ENCODE data around the gene LTA4H. TPM values are rescaled to one million over a fixed set of nuclear protein-coding genes. Genes with fewer than 3 reads are reported as not detected.
A peak's percentile ranks its signal among the peaks of the same experiment; 100 is the strongest.

LTA4H gene
- total RNA-seq, 1 donor from 2014 or later, result 567 TPM

DNA sequence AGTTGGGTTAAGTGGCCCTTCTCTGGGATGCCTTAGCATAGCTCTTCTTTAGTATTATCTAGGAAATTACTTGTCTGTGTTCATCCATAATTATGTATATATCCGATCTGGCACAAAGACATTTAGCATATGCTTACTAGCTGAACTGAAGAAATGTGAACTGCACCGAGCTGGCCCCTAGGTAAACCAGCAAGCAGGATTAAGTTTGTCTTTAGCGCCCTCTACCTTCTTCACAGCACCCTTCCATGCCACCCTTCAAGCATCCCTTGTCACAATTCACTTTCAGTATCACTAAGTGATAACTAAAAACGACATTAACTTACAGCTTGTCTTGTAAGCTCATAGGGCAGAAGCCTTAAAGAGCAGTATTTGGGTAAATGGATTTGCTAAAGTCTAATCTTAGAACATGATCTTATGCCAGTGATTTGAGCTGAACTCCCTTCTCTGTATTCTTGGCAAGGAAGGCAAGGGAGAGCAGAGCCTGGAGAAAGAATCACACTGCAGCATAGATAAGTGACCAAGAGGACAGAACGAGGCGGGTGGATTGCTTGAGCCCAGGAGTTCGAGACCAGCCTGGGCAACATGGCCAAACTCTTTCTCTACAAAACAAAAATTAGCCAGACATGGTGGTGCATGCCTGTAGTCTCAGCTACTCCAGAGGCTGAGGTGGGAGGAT lies 36.6 kb downstream of the LTA4H start:
- H3K4me1 ChIP-seq, result peaks cover 27% of the 10 kb centered on the region
- no peaks in the 10 kb centered on the region for H3K27me3 ChIP-seq (ENCODE audit: low read depth)
- H3K4me3 ChIP-seq, result no peak overlapping the region
- no peaks in the 10 kb centered on the region for H3K9me3 ChIP-seq
- DNase-seq (no peak), ATAC-seq (peak; percentile 83 to 85)
- peaks cover 45% of the 10 kb centered on the region for H3K36me3 ChIP-seq
- TF ChIP-seq CTCF (IDR thresholded peaks at IDR 0.05), result peak; percentile 64
- intact Hi-C loops (cut with DNase I), result no loop called here
- H3K27ac ChIP-seq, result peak overlapping the region; percentile 27

- Histone ChIP-seq H3K4me3 (no peak overlapping the region), H3K27ac (peak overlapping the region; percentile 27), H3K4me1 (peaks cover 27% of the 10 kb centered on the region), H3K27me3 (ENCODE audit: low read depth) (no peaks in the 10 kb centered on the region), H3K36me3 (peaks cover 38% of the 10 kb centered on the region), H3K9me3 (no peaks in the 10 kb centered on the region)
- ATAC-seq (peak; percentile 4 to 53), DNase-seq (no peak)
- intact Hi-C loops (cut with DNase I), result no loop called here
- no peak for TF ChIP-seq CTCF (IDR thresholded peaks at IDR 0.05)
Measured at GRCh38 chr12:95997911-95998510, 37.4 kb downstream of the LTA4H start.

GRCh38 chr12:95997276-95997675 lies 38.1 kb downstream of the LTA4H start:
- no peaks in the 10 kb centered on the region for H3K27me3 ChIP-seq (ENCODE audit: low read depth)
- ATAC-seq, result no peak
- peak overlapping the region; percentile 10 for H3K27ac ChIP-seq
- TF ChIP-seq CTCF (IDR thresholded peaks at IDR 0.05), result no peak
- no peaks in the 10 kb centered on the region for H3K9me3 ChIP-seq
- H3K4me1 ChIP-seq, result peaks cover 27% of the 10 kb centered on the region
- intact Hi-C loops (cut with DNase I), result no loop called here
- no peak for DNase-seq
- peaks cover 30% of the 10 kb centered on the region for H3K36me3 ChIP-seq
- H3K4me3 ChIP-seq, result no peak overlapping the region

DNA sequence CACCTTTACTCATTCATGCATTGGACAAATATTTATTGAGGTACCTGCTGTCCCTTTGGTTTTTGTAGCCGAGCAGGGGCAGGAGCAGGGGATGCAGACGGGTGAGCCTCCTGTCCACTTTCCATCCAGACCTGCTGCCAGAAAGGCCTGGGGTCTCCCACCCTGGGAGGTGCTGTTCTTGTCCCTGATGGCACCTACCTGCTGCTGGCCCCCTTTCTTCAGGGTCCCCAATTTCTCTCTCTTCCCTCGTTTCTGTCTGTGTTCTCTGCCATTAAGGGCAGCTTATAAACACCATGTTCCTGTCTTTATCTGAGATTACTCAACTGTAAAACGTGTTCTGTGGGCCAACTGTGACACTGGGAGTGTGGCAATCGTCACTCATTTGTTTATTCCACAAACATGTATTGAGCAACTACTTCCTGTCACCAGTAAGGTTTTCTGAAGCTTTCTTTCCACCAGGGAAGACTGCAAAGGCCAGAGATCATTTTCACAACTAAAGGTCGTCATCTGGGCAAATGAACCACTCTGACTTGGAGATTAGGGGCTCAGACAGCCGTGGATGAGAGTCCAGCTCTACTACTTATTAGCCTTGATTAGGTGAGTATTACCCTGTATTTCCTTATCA lies 39.2 kb downstream of the LTA4H start, which contains the start of gene HAL:
Gene HAL (minus strand): TSS at position 311 of the 625 bp plus-strand sequence. CDS start 434 bp downstream, outside the sequence.
- Histone ChIP-seq H3K36me3 (peaks cover 19% of the 10 kb centered on the region), H3K4me3 (peak within 1 kb of the TSS; percentile 14), H3K27me3 (ENCODE audit: low read depth) (no peaks in the 10 kb centered on the region), H3K9me3 (no peaks in the 10 kb centered on the region), H3K4me1 (peaks cover 27% of the 10 kb centered on the region), H3K27ac (peak within 1 kb of the TSS; percentile 63)
- DNase-seq (peak; percentile 59), ATAC-seq (peak; percentile 73 to 74)
- intact Hi-C loops (cut with DNase I), result no loop called here
- TF ChIP-seq CTCF (IDR thresholded peaks at IDR 0.05), result no peak

- H3K9me3 ChIP-seq, result no peaks in the 10 kb centered on the region
- H3K27ac ChIP-seq, result peak overlapping the region; percentile 63
- DNase-seq (peak; percentile 52), ATAC-seq (peak in 1 of 2 donors; percentile 37)
- intact Hi-C loops (cut with DNase I), result no loop called here
- H3K27me3 ChIP-seq (ENCODE audit: low read depth), result no peaks in the 10 kb centered on the region
- H3K4me1 ChIP-seq, result peaks cover 27% of the 10 kb centered on the region
- peaks cover 12% of the 10 kb centered on the region for H3K36me3 ChIP-seq
- peak overlapping the region; percentile 14 for H3K4me3 ChIP-seq
- TF ChIP-seq CTCF (IDR thresholded peaks at IDR 0.05), result no peak
Measured at GRCh38 chr12:95995238-95996031, 40.0 kb downstream of the LTA4H start.
